GM23338 (cell line): Measurements from ENCODE around the gene FAM20C. TPM values are rescaled to one million over a fixed set of nuclear protein-coding genes. Genes with fewer than 3 reads are reported as not detected.

Source experiments
- ATAC-seq: fragments of 200-7000 bp; cut with Tn5 transposase; 3 replicates; pipeline ENCODE4 v1.9.1; 2020
- DNase-seq: peaks from one replicate; pipeline ENCODE4 v3.0.0-alpha.2; 2015; ENCODE audit warnings: low spot score
- H2AFZ ChIP-seq: fragments of 200-600 bp; sonication (generic); 2 replicates; pipeline ENCODE4 v1.8.0; 2016; ENCODE audit warnings: antibody characterized with exemption, mild to moderate bottlenecking, moderate library complexity
- H3F3A ChIP-seq: fragments of 200-600 bp; sonication (generic); replicated peaks from 2 replicates; pipeline ENCODE4 v1.8.0; 2017; ENCODE audit warnings: antibody characterized with exemption, mixed run types, low read depth
- H3K27ac ChIP-seq: fragments of 200-600 bp; sonication (generic); 2 replicates; pipeline ENCODE4 v1.6.1; 2016; ENCODE audit warnings: low read depth
- H3K27me3 ChIP-seq: fragments of 200-600 bp; sonication (generic); 2 replicates; pipeline ENCODE4 v1.8.0; 2016; ENCODE audit warnings: mild to moderate bottlenecking, mixed run types, moderate library complexity; ENCODE audit not compliant: insufficient read depth
- H3K36me3 ChIP-seq: fragments of 200-600 bp; sonication (generic); 2 replicates; pipeline ENCODE4 v1.8.0; 2016; ENCODE audit warnings: mild to moderate bottlenecking; ENCODE audit not compliant: insufficient read depth
- H3K4me1 ChIP-seq: fragments of 200-600 bp; sonication (generic); 2 replicates; pipeline ENCODE4 v1.8.0; 2016; ENCODE audit warnings: mild to moderate bottlenecking, moderate library complexity; ENCODE audit not compliant: insufficient read depth
- H3K4me2 ChIP-seq: fragments of 200-600 bp; sonication (generic); 2 replicates; pipeline ENCODE4 v1.7.1; 2017; ENCODE audit warnings: mixed run types
- H3K4me3 ChIP-seq: fragments of 200-600 bp; sonication (generic); 2 replicates; pipeline ENCODE4 v1.6.1; 2016; ENCODE audit warnings: mixed run types
- H3K79me2 ChIP-seq: fragments of 200-600 bp; sonication (generic); replicated peaks from 2 replicates; pipeline ENCODE4 v1.8.0; 2017; ENCODE audit warnings: mild to moderate bottlenecking; ENCODE audit not compliant: insufficient read depth
- H3K9me2 ChIP-seq: fragments of 200-600 bp; sonication (generic); 2 replicates; pipeline ENCODE4 v1.8.0; 2017; ENCODE audit not compliant: insufficient read depth
- H4K20me1 ChIP-seq: fragments of 200-600 bp; sonication (generic); replicated peaks from 2 replicates; pipeline ENCODE4 v1.8.0; 2017; ENCODE audit warnings: mild to moderate bottlenecking; ENCODE audit not compliant: insufficient read depth
- H3K27ac Mint-ChIP-seq: 2 replicates; pipeline ENCODE4 v1.8.0; 2020; ENCODE audit warnings: inconsistent platforms, mild to moderate bottlenecking, moderate library complexity, mixed read lengths
- H3K27me3 Mint-ChIP-seq: 3 replicates; pipeline ENCODE4 v1.8.0; 2022; ENCODE audit warnings: low read depth, mild to moderate bottlenecking, moderate library complexity, mixed read lengths, inconsistent platforms; ENCODE audit not compliant: insufficient read depth, poor library complexity
- H3K36me3 Mint-ChIP-seq: 3 replicates; pipeline ENCODE4 v1.8.0; 2021; ENCODE audit warnings: low read depth, mild to moderate bottlenecking, inconsistent platforms, moderate library complexity, mixed read lengths
- H3K4me1 Mint-ChIP-seq: 3 replicates; pipeline ENCODE4 v1.8.0; 2020; ENCODE audit warnings: mild to moderate bottlenecking, inconsistent platforms, mixed read lengths
- H3K4me3 Mint-ChIP-seq: 3 replicates; pipeline ENCODE4 v1.8.0; 2021; ENCODE audit warnings: moderate library complexity, mild to moderate bottlenecking, inconsistent platforms, mixed read lengths
- H3K9me3 Mint-ChIP-seq: 3 replicates; pipeline ENCODE4 v1.8.0; 2020; ENCODE audit warnings: moderate library complexity, mild to moderate bottlenecking, inconsistent platforms, mixed read lengths
- CREB1 ChIP-seq: fragments of 250-450 bp; sonication (Bioruptor Pico); IDR thresholded peaks from 2 replicates; pipeline ENCODE4 v1.5.0; 2020; ENCODE audit warnings: low read depth, mild to moderate bottlenecking, moderate library complexity
- EZH2 ChIP-seq: fragments of 200-600 bp; sonication (generic); IDR thresholded peaks from one replicate; pipeline ENCODE4 v1.8.0; 2017; ENCODE audit warnings: antibody characterized with exemption, mild to moderate bottlenecking, low read depth; ENCODE audit not compliant: unreplicated experiment
- EZH2phosphoT487 ChIP-seq: fragments of 200-600 bp; sonication (generic); IDR thresholded peaks from one replicate; pipeline ENCODE4 v1.8.1; 2018; ENCODE audit warnings: antibody characterized with exemption; ENCODE audit not compliant: unreplicated experiment
- JUNB ChIP-seq: IDR thresholded peaks from one replicate; pipeline ENCODE4 v1.6.1; 2016; ENCODE audit warnings: antibody characterized with exemption; ENCODE audit not compliant: unreplicated experiment
- POLR2AphosphoS5 ChIP-seq: IDR thresholded peaks from 2 replicates; pipeline ENCODE4 v1.6.1; 2016; ENCODE audit warnings: antibody characterized with exemption, low read depth
- STAT1 ChIP-seq: IDR thresholded peaks from one replicate; pipeline ENCODE4 v1.6.1; 2016; ENCODE audit warnings: antibody characterized with exemption; ENCODE audit not compliant: unreplicated experiment
- ZNF114 ChIP-seq: fragments of 250-450 bp; sonication (Bioruptor Pico); IDR thresholded peaks from 2 replicates; pipeline ENCODE4 v1.5.0; 2020; ENCODE audit warnings: mild to moderate bottlenecking, moderate library complexity
- ZNF331 ChIP-seq: fragments of 250-450 bp; sonication (Bioruptor Pico); IDR thresholded peaks from 2 replicates; pipeline ENCODE4 v1.5.0; 2020; ENCODE audit warnings: low read depth, mild to moderate bottlenecking, moderate library complexity
- polyA plus RNA-seq: library from polyadenylated mRNA; unstranded; fragments of >200 nt; fragmentation: Nextera tagmentation; extraction: Ambion mirVana; gene quantifications from 2 replicates; pipeline ENCODE4 v1.2.1, GENCODE V29; 2016
- total RNA-seq: library from RNA; depleted of rRNA; stranded (reverse); fragments of >200 nt; shearing (Covaris generic); gene quantifications from 2 replicates; pipeline ENCODE4 v1.2.3, GENCODE V29; 2014
- TF ChIP-seq, protein P1 (sequence below): IDR thresholded peaks from 2 replicates; pipeline ENCODE4 v1.6.1; 2016; ENCODE audit warnings: antibody characterized with exemption
- TF ChIP-seq, protein P2 (sequence below): fragments of 250-450 bp; sonication (Bioruptor Pico); IDR thresholded peaks from 2 replicates; pipeline ENCODE4 v1.5.0; 2020; ENCODE audit warnings: mild to moderate bottlenecking, moderate library complexity
- TF ChIP-seq, protein P3 (sequence below): IDR thresholded peaks from one replicate; pipeline ENCODE4 v1.6.1; 2018; ENCODE audit warnings: antibody characterized with exemption; ENCODE audit not compliant: unreplicated experiment

The FAM20C gene
- total and polyA plus RNA-seq, 2 experiments from 2014 or later, result 7.6 to 24.8 TPM

DNA sequence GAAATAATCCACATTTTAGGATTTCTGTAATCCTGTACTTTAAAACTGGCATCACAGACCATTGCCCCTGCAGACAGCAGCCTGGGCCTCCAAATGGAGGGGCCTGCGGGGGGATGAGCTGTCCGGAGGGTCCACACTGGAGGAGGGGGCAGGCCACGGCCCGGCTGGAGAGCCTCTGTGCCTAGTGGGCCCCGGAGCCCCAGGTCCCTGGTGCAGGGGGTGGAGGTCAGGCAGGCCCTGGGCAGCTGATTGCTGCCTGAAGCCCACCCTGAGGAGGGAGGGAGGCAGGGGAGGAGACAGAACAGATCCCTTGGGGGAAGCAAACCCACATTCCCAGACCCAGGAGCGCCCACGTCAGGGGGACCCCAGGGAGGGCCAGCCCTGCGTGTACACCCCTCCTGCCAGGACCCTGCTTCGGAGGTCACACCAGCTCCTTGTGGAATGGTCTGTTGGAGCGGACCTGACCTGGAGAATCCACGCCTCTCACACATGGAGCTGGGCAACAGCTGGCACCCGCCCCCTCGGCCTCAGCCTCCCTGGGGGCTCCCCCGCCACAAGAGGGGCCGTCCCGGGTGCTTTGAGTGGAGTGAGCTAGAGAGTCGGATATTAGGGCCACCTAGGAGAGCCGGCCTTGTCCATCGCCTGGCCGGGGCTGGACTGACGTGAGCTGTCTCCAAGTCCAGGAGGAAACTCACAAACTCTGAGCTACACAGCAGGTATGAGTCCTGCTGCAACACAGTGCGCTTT is 12.2 kb upstream of the FAM20C start:
- Histone ChIP-seq H2AFZ (no peak overlapping the region), H3K4me3 (no peak overlapping the region), H3K4me2 (no peak overlapping the region), H3K9me2 (no peaks in the 10 kb centered on the region), H4K20me1 (no peaks in the 10 kb centered on the region), H3F3A (no peaks in the 10 kb centered on the region), H3K79me2 (no peaks in the 10 kb centered on the region), H3K36me3 (no peaks in the 10 kb centered on the region), H3K27me3 (no peaks in the 10 kb centered on the region), H3K27ac (no peak overlapping the region), H3K4me1 (no peaks in the 10 kb centered on the region)
- H3K27ac Mint-ChIP-seq, result no peak overlapping the region
- peaks cover 26% of the 10 kb centered on the region for H3K27me3 Mint-ChIP-seq
- H3K4me3 Mint-ChIP-seq, result no peak overlapping the region
- DNase-seq (no peak), ATAC-seq (no peak)
- peaks cover 11% of the 10 kb centered on the region for H3K4me1 Mint-ChIP-seq
- H3K9me3 Mint-ChIP-seq, result no peaks in the 10 kb centered on the region; the same call in 2 of the 3 replicates
- no peaks in the 10 kb centered on the region for H3K36me3 Mint-ChIP-seq
- TF ChIP-seq ZNF331 (CRISPR knock-in tag), result no peak

DNA sequence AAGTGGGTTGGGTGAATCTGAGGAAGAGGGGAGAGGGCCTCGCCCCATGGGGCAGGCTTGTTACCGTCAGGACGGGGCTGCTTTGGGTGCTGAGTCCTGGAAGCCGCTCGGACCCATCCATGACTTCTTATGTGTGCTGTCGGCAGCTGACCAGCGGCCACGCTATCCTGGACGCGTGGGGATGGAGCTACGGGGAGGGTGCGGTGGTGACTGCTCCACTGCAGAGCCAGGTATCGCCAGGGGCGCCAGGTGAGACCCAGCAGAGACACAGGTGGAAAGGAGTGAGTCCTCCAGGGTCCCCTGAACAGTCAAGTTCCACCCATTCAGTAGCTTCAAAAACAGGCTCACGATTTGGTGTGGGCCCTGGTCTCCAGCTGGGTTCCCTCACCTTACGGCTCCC is 10.6 kb upstream of the FAM20C start:
- Histone ChIP-seq H3K4me3 (no peak overlapping the region), H3K4me2 (no peak overlapping the region), H3K27me3 (no peaks in the 10 kb centered on the region), H3K4me1 (no peaks in the 10 kb centered on the region), H3K27ac (no peak overlapping the region), H3K9me2 (no peaks in the 10 kb centered on the region), H3K36me3 (no peaks in the 10 kb centered on the region), H2AFZ (no peak overlapping the region), H3K79me2 (no peaks in the 10 kb centered on the region), H4K20me1 (no peaks in the 10 kb centered on the region), H3F3A (no peaks in the 10 kb centered on the region)
- no peaks in the 10 kb centered on the region; the same call in 2 of the 3 replicates for H3K9me3 Mint-ChIP-seq
- peaks cover 13% of the 10 kb centered on the region for H3K4me1 Mint-ChIP-seq
- ATAC-seq, result no peak
- H3K27ac Mint-ChIP-seq, result no peak overlapping the region
- no peak overlapping the region for H3K4me3 Mint-ChIP-seq
- H3K36me3 Mint-ChIP-seq, result no peaks in the 10 kb centered on the region
- DNase-seq, result no peak
- H3K27me3 Mint-ChIP-seq, result peaks cover 23% of the 10 kb centered on the region
- TF ChIP-seq, protein P1, sequence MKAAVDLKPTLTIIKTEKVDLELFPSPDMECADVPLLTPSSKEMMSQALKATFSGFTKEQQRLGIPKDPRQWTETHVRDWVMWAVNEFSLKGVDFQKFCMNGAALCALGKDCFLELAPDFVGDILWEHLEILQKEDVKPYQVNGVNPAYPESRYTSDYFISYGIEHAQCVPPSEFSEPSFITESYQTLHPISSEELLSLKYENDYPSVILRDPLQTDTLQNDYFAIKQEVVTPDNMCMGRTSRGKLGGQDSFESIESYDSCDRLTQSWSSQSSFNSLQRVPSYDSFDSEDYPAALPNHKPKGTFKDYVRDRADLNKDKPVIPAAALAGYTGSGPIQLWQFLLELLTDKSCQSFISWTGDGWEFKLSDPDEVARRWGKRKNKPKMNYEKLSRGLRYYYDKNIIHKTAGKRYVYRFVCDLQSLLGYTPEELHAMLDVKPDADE, result no peak
- TF ChIP-seq, protein P2, sequence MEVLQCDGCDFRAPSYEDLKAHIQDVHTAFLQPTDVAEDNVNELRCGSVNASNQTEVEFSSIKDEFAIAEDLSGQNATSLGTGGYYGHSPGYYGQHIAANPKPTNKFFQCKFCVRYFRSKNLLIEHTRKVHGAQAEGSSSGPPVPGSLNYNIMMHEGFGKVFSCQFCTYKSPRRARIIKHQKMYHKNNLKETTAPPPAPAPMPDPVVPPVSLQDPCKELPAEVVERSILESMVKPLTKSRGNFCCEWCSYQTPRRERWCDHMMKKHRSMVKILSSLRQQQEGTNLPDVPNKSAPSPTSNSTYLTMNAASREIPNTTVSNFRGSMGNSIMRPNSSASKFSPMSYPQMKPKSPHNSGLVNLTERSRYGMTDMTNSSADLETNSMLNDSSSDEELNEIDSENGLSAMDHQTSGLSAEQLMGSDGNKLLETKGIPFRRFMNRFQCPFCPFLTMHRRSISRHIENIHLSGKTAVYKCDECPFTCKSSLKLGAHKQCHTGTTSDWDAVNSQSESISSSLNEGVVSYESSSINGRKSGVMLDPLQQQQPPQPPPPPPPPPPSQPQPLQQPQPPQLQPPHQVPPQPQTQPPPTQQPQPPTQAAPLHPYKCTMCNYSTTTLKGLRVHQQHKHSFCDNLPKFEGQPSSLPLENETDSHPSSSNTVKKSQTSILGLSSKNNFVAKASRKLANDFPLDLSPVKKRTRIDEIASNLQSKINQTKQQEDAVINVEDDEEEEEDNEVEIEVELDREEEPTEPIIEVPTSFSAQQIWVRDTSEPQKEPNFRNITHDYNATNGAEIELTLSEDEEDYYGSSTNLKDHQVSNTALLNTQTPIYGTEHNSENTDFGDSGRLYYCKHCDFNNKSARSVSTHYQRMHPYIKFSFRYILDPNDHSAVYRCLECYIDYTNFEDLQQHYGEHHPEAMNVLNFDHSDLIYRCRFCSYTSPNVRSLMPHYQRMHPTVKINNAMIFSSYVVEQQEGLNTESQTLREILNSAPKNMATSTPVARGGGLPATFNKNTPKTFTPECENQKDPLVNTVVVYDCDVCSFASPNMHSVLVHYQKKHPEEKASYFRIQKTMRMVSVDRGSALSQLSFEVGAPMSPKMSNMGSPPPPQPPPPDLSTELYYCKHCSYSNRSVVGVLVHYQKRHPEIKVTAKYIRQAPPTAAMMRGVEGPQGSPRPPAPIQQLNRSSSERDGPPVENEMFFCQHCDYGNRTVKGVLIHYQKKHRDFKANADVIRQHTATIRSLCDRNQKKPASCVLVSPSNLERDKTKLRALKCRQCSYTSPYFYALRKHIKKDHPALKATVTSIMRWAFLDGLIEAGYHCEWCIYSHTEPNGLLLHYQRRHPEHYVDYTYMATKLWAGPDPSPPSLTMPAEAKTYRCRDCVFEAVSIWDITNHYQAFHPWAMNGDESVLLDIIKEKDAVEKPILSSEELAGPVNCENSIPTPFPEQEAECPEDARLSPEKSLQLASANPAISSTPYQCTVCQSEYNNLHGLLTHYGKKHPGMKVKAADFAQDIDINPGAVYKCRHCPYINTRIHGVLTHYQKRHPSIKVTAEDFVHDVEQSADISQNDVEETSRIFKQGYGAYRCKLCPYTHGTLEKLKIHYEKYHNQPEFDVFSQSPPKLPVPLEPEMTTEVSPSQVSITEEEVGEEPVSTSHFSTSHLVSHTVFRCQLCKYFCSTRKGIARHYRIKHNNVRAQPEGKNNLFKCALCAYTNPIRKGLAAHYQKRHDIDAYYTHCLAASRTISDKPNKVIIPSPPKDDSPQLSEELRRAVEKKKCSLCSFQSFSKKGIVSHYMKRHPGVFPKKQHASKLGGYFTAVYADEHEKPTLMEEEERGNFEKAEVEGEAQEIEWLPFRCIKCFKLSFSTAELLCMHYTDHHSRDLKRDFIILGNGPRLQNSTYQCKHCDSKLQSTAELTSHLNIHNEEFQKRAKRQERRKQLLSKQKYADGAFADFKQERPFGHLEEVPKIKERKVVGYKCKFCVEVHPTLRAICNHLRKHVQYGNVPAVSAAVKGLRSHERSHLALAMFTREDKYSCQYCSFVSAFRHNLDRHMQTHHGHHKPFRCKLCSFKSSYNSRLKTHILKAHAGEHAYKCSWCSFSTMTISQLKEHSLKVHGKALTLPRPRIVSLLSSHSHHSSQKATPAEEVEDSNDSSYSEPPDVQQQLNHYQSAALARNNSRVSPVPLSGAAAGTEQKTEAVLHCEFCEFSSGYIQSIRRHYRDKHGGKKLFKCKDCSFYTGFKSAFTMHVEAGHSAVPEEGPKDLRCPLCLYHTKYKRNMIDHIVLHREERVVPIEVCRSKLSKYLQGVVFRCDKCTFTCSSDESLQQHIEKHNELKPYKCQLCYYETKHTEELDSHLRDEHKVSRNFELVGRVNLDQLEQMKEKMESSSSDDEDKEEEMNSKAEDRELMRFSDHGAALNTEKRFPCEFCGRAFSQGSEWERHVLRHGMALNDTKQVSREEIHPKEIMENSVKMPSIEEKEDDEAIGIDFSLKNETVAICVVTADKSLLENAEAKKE (CRISPR knock-in tag), result no peak
- TF ChIP-seq CREB1 (CRISPR knock-in tag) (no peak), EZH2 (no peak), EZH2phosphoT487 (no peak), ZNF331 (CRISPR knock-in tag) (no peak), POLR2AphosphoS5 (no peak), JUNB (no peak), ZNF114 (no peak), STAT1 (no peak)
- TF ChIP-seq, protein P3, sequence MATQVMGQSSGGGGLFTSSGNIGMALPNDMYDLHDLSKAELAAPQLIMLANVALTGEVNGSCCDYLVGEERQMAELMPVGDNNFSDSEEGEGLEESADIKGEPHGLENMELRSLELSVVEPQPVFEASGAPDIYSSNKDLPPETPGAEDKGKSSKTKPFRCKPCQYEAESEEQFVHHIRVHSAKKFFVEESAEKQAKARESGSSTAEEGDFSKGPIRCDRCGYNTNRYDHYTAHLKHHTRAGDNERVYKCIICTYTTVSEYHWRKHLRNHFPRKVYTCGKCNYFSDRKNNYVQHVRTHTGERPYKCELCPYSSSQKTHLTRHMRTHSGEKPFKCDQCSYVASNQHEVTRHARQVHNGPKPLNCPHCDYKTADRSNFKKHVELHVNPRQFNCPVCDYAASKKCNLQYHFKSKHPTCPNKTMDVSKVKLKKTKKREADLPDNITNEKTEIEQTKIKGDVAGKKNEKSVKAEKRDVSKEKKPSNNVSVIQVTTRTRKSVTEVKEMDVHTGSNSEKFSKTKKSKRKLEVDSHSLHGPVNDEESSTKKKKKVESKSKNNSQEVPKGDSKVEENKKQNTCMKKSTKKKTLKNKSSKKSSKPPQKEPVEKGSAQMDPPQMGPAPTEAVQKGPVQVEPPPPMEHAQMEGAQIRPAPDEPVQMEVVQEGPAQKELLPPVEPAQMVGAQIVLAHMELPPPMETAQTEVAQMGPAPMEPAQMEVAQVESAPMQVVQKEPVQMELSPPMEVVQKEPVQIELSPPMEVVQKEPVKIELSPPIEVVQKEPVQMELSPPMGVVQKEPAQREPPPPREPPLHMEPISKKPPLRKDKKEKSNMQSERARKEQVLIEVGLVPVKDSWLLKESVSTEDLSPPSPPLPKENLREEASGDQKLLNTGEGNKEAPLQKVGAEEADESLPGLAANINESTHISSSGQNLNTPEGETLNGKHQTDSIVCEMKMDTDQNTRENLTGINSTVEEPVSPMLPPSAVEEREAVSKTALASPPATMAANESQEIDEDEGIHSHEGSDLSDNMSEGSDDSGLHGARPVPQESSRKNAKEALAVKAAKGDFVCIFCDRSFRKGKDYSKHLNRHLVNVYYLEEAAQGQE, result no peak
